H9 (cell line): Measurements from ENCODE around the gene PRTFDC1. TPM values are rescaled to one million over a fixed set of nuclear protein-coding genes. Genes with fewer than 3 reads are reported as not detected.

ENCODE experiments used
- DNase-seq: peaks from one replicate; pipeline ENCODE4 v3.0.0-alpha.2; 2017
- H2AFZ ChIP-seq: one replicate; pipeline ENCODE4 v1.6.1; 2013; ENCODE audit warnings: mild to moderate bottlenecking, low read length, control low read depth, moderate library complexity
- H2AK5ac ChIP-seq: 2 replicates; pipeline ENCODE4 v1.6.1; 2013; ENCODE audit warnings: low read length, control low read depth, mixed read lengths; ENCODE audit not compliant: insufficient read length
- H2BK120ac ChIP-seq: one replicate; pipeline ENCODE4 v1.6.1; 2013; ENCODE audit warnings: low read depth, mild to moderate bottlenecking, low read length, control low read depth, inconsistent platforms; ENCODE audit not compliant: poor library complexity, severe bottlenecking
- H2BK12ac ChIP-seq: 2 replicates; pipeline ENCODE4 v1.6.1; 2013; ENCODE audit warnings: low read length, control low read depth, mixed read lengths, low read depth; ENCODE audit not compliant: insufficient read length
- H2BK15ac ChIP-seq: 2 replicates; pipeline ENCODE4 v1.6.1; 2013; ENCODE audit warnings: low read depth, low read length, control low read depth
- H2BK20ac ChIP-seq: one replicate; pipeline ENCODE4 v1.6.1; 2013; ENCODE audit warnings: low read depth, mild to moderate bottlenecking, low read length, control low read depth, inconsistent platforms; ENCODE audit not compliant: poor library complexity, severe bottlenecking
- H2BK5ac ChIP-seq: 2 replicates; pipeline ENCODE4 v1.6.1; 2013; ENCODE audit warnings: low read length, control low read depth, mixed read lengths; ENCODE audit not compliant: insufficient read length
- H3K14ac ChIP-seq: 2 replicates; pipeline ENCODE4 v1.6.1; 2013; ENCODE audit warnings: low read length, control low read depth; ENCODE audit not compliant: insufficient read depth
- H3K18ac ChIP-seq: 2 replicates; pipeline ENCODE4 v1.6.1; 2013; ENCODE audit warnings: low read depth, mild to moderate bottlenecking, mixed read lengths, low read length, control low read depth; ENCODE audit not compliant: insufficient read length
- H3K23ac ChIP-seq: 2 replicates; pipeline ENCODE4 v1.6.1; 2013; ENCODE audit warnings: low read length, control low read depth, mixed read lengths, low read depth; ENCODE audit not compliant: insufficient read length
- H3K23me2 ChIP-seq: 2 replicates; pipeline ENCODE4 v1.6.1; 2013; ENCODE audit warnings: low read depth, mild to moderate bottlenecking, mixed read lengths, low read length, control low read depth; ENCODE audit not compliant: insufficient read length, poor library complexity, severe bottlenecking
- H3K27ac ChIP-seq: 2 replicates; pipeline ENCODE4 v1.5.1; 2013; ENCODE audit warnings: low read length, control low read depth, mixed read lengths, low read depth; ENCODE audit not compliant: insufficient read length
- H3K27me3 ChIP-seq: 2 replicates; pipeline ENCODE4 v1.6.1; 2013; ENCODE audit warnings: low read length, control low read depth, inconsistent platforms; ENCODE audit not compliant: insufficient read depth
- H3K4ac ChIP-seq: 2 replicates; pipeline ENCODE4 v1.6.1; 2013; ENCODE audit warnings: low read depth, mild to moderate bottlenecking, control low read depth, inconsistent platforms, low read length, moderate library complexity
- H3K4me1 ChIP-seq: 2 replicates; pipeline ENCODE4 v1.6.1; 2013; ENCODE audit warnings: low read length, control low read depth, inconsistent platforms; ENCODE audit not compliant: insufficient read depth
- H3K4me2 ChIP-seq: 2 replicates; pipeline ENCODE4 v1.6.1; 2013; ENCODE audit warnings: low read length, control low read depth, mixed read lengths; ENCODE audit not compliant: insufficient read length, insufficient read depth
- H3K56ac ChIP-seq: 2 replicates; pipeline ENCODE4 v1.6.1; 2013; ENCODE audit warnings: low read depth, mild to moderate bottlenecking, mixed read lengths, low read length, control low read depth; ENCODE audit not compliant: insufficient read length
- H3K79me1 ChIP-seq: 2 replicates; pipeline ENCODE4 v1.6.1; 2013; ENCODE audit warnings: low read depth, mild to moderate bottlenecking, moderate library complexity, low read length, control low read depth, inconsistent platforms; ENCODE audit not compliant: insufficient read depth, poor library complexity, severe bottlenecking
- H3K79me2 ChIP-seq: 2 replicates; pipeline ENCODE4 v1.6.1; 2013; ENCODE audit warnings: low read length, control low read depth, inconsistent platforms; ENCODE audit not compliant: insufficient read depth
- H3K9ac ChIP-seq: 2 replicates; pipeline ENCODE4 v1.6.1; 2013; ENCODE audit warnings: low read length, control low read depth, mixed read lengths; ENCODE audit not compliant: insufficient read length; ENCODE audit errors: extremely low read depth
- H3K9me3 ChIP-seq: one replicate; pipeline ENCODE4 v1.6.1; 2013; ENCODE audit warnings: low read depth, low read length, inconsistent platforms; ENCODE audit not compliant: control insufficient read depth
- H3T11ph ChIP-seq: one replicate; pipeline ENCODE4 v1.6.1; 2013; ENCODE audit warnings: mild to moderate bottlenecking, low read length, control low read depth, inconsistent platforms
- H4K20me1 ChIP-seq: one replicate; pipeline ENCODE4 v1.6.1; 2013; ENCODE audit not compliant: control insufficient read depth, insufficient read length, insufficient read depth
- H4K5ac ChIP-seq: 2 replicates; pipeline ENCODE4 v1.6.1; 2013; ENCODE audit warnings: low read depth, mild to moderate bottlenecking, mixed read lengths, low read length, control low read depth; ENCODE audit not compliant: insufficient read length
- H4K8ac ChIP-seq: replicated peaks from 2 replicates; pipeline ENCODE4 v1.6.1; 2013; ENCODE audit warnings: low read length, control low read depth, mixed read lengths, low read depth; ENCODE audit not compliant: insufficient read length
- H4K91ac ChIP-seq: 2 replicates; pipeline ENCODE4 v1.6.1; 2013; ENCODE audit warnings: low read depth, mild to moderate bottlenecking, moderate library complexity, mixed read lengths, low read length, control low read depth; ENCODE audit not compliant: insufficient read length
- H3K27ac Mint-ChIP-seq, 3 experiments: 2 replicates in 2 of 3; 3 replicates in 1 of 3; pipeline ENCODE4 v1.8.0; 2020 to 2021; ENCODE audit warnings: mixed read lengths in 3 of 3, mild to moderate bottlenecking in 1 of 3, moderate library complexity in 1 of 3
- H3K27me3 Mint-ChIP-seq: 2 replicates; pipeline ENCODE4 v1.8.0; 2021; ENCODE audit warnings: low read depth, mild to moderate bottlenecking, moderate library complexity, mixed read lengths
- H3K36me3 Mint-ChIP-seq, 3 experiments: 2 replicates in 2 of 3; 3 replicates in 1 of 3; pipeline ENCODE4 v1.8.0; 2020 to 2021; ENCODE audit warnings: low read depth in 3 of 3, mixed read lengths in 3 of 3; ENCODE audit not compliant: insufficient read depth in 1 of 3
- H3K4me1 Mint-ChIP-seq, 2 experiments: 2 replicates each; pipeline ENCODE4 v1.8.0; 2020; ENCODE audit warnings: mixed read lengths in 2 of 2
- H3K4me3 Mint-ChIP-seq, 2 experiments: 2 replicates in 1 of 2; 3 replicates in 1 of 2; pipeline ENCODE4 v1.8.0; 2020 to 2021; ENCODE audit warnings: mild to moderate bottlenecking in 2 of 2, mixed read lengths in 2 of 2, moderate library complexity in 1 of 2
- H3K9me3 Mint-ChIP-seq, 2 experiments: 2 replicates in 1 of 2; 3 replicates in 1 of 2; pipeline ENCODE4 v1.8.0; 2020; ENCODE audit warnings: mild to moderate bottlenecking in 2 of 2, mixed read lengths in 2 of 2, moderate library complexity in 1 of 2
- CTCF ChIP-seq: fragments of 200-600 bp; sonication (generic); conservative IDR thresholded peaks from 3 replicates; pipeline ENCODE4 v1.8.0; 2021; ENCODE audit warnings: antibody characterized with exemption, mild to moderate bottlenecking
- total RNA-seq: library from RNA; stranded (reverse); gene quantifications from 2 replicates; pipeline ENCODE4 v1.2.1, GENCODE V29; 2021

PRTFDC1 gene
- total RNA-seq, 1 experiment from 2014 or later, result 7.5 TPM

GRCh38 chr10:24804956-24805355, 147.4 kb downstream of the PRTFDC1 start:
- Mint-ChIP-seq H3K27ac (no peak overlapping the region), H3K27me3 (no peaks in the 10 kb centered on the region), H3K36me3 (no peaks in the 10 kb centered on the region)

More at GRCh38 chr10:24804956-24805355, 147.4 kb downstream of the PRTFDC1 start:
- H3K9ac ChIP-seq, result no peak overlapping the region
- no peak overlapping the region for H3K56ac ChIP-seq
- H3K79me2 ChIP-seq, result no peaks in the 10 kb centered on the region
- H3K4me1 ChIP-seq, result no peaks in the 10 kb centered on the region
- H2BK15ac ChIP-seq, result no peak overlapping the region
- no peak overlapping the region for H4K5ac ChIP-seq
- H3K23ac ChIP-seq, result no peak overlapping the region
- no peaks in the 10 kb centered on the region for H3K9me3 Mint-ChIP-seq
- H2BK120ac ChIP-seq, result no peak overlapping the region
- no peak for DNase-seq
- no peak overlapping the region for H2BK20ac ChIP-seq
- H4K91ac ChIP-seq, result no peak overlapping the region
- no peaks in the 10 kb centered on the region for H3K23me2 ChIP-seq
- H3K79me1 ChIP-seq, result no peaks in the 10 kb centered on the region
- H3K18ac ChIP-seq, result no peak overlapping the region
- no peaks in the 10 kb centered on the region for H3K9me3 ChIP-seq
- H3K4me1 Mint-ChIP-seq, result peaks cover 3 to 8% of the 10 kb centered on the region in 2 experiments; a peak in 2 of 4 replicates
- no peak overlapping the region for H3K4ac ChIP-seq
- no peaks in the 10 kb centered on the region for H3K27me3 ChIP-seq
- no peak for TF ChIP-seq CTCF
- H3K4me2 ChIP-seq, result no peak overlapping the region
- no peak overlapping the region for H3K27ac ChIP-seq
- H3T11ph ChIP-seq, result no peak overlapping the region
- H2AFZ ChIP-seq, result no peak overlapping the region
- no peak overlapping the region for H3K14ac ChIP-seq
- H2AK5ac ChIP-seq, result no peak overlapping the region
- H4K20me1 ChIP-seq, result no peaks in the 10 kb centered on the region
- no peak overlapping the region for H4K8ac ChIP-seq
- H3K4me3 Mint-ChIP-seq, result no peak overlapping the region
- H2BK5ac ChIP-seq, result no peak overlapping the region
- H2BK12ac ChIP-seq, result no peak overlapping the region
